ENCODE data around the gene XRCC1.
"Not testable (repeated sequence)": the region's sequence is repeated elsewhere in the genome, so short reads cannot be mapped to it uniquely, and the experiment has no call there.

Gene XRCC1

DNA sequence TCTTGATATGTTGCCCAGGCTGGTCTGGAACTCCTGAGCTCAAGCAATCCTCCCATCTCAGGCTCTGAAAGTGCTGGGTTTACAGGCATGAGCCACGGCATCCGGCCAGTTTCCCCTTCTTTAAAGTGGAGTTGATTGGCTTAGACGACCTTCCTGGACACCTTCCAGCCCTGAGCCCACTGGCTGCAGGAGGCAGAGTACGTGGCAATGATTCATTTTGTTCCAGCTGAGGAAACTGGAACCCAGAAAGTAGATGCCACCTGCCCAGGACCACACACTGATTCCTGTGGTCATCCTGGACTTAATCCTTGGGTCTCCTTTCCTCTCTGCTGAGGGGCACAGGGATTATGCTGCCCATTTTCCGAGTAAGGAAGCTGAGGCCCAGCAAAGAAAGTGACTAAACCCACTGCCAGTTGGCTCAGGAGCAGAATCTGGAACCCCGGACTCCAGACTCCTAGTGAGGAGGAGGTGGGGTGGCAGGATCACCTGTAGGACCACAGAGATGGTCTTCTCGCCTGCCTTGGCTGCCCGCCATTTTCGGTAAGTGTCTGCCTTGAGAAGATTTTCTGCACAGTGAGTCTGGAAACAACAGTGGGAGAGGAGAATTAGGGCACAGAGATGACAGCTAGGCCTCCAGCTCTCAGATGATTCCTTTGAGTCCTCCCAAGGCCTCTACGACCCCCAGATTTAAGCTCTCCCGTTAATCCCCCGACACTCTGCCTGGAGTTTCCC is 737 bp downstream of the XRCC1 start:
- DNase-seq: no peak

GRCh38 chr19:43572171-43572588 is 3.1 kb downstream of the XRCC1 start:
- no peak for DNase-seq

DNA sequence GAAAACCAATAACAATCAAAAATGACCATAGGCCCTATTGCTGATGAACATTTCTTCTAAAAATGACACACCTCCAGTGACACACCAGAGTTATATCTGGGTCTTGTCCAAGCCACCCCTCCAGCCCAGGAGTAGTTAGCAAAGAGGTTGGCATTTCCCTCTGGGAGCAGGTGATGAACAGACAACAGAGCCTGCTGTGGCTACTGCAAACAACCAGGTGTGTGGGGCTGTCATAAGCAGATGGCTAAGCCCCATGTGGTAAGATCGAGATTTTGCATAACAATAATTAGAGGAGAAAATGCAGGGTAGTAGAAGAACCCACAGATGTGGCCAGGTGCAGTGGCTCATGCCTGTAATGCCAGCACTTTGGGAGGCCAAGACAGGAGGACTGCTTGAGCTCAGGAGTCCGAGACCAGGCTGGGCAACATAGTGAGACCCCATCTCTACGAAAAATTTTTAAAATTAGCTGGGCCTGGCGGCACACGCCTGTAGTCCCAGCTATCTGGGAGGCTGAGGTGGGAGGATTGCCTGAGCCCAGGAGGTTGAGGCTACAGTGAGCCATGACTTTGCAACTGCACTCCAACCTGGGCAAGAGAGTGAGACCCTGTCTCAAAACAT is 5.0 kb downstream of the XRCC1 start:
- peak; percentile 65 for DNase-seq

DNA sequence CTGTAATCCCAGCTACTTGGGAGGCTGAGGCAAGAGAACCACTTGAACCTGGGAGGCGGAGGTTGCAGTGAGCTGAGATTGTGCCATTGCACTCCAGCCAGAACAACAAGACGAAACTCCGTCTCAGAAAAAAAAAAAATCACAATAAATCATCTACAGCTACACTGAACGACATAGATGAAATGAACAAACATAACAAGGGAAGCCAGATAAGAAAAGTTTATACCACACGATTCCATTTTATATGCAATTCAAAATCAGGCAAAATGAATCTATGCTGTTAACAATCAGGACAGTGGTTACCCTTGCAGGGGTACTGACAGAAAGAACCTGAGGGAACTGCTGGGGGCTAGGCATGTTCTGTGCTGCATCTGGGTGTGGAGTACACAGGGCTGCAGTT is 5.7 kb downstream of the XRCC1 start:
- no peak for DNase-seq

- DNase-seq: no peak
These were observed 10.5 kb downstream of the XRCC1 start for GRCh38 chr19:43564800-43565199.

GRCh38 chr19:43563816-43564457 is 11.4 kb downstream of the XRCC1 start:
- no peak for DNase-seq

- no peak for DNase-seq
These were observed 12.6 kb downstream of the XRCC1 start for GRCh38 chr19:43562698-43563241.

DNA sequence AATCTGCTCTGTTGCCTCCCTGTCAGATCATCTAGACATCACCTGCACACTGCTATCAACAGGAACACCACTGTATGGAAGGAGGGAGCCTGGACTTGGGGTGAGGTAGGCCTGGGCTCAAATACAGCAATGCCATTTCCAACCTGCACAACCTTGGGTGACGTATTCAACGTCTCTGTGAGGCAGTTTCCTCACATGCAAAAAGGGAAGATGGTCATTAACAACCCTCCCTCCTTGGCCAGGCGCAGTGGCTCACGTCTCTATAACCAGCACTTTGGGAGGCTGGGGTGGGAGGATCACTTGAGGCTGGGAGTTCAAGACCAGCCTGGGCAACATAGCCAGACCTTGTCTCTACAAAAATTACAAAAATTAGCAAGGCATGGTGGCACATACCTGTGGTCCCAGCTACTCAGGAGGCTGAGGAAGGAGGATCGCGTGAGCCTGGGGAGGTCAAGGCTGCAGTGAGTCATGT is 13.1 kb downstream of the XRCC1 start:
- DNase-seq: no peak

DNA sequence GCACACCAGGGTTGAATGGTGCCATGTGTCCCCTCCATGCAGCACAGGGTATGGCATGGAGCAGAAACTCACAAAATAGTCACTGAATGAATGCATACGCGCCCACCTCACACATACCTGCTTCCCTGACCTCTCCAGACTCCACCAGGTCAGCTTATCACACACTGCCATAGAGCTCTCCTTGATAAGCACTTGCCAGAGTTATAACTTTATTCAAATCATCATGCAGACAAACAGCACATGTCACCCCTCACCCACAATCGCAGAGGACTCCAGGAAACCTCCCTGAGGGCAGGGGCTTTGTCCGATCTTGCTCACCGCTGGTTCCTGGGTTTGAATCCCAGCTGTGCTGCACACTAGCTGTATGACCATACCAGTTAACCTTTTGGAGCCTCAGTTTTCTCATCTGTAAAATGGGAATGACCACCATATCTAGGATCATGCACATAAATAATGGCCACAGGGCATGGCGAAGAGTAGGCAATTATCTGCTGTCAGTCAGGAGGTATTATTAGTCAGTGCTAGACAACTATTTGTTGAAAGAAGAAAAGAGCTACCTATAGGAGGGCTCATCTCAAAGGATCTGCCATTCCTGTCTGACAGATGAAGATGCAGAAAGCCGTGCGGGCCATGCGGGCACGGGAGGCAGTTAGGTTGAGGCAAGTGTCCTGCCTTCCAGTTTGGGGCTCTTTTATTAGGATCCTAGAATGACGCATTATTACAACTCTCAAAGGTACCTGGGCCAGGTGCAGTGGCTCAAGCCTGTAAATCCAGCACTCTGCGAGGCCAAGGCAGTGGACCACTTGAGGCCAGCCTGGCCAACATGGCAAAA is 14.0 kb downstream of the XRCC1 start:
- no peak for DNase-seq

DNA sequence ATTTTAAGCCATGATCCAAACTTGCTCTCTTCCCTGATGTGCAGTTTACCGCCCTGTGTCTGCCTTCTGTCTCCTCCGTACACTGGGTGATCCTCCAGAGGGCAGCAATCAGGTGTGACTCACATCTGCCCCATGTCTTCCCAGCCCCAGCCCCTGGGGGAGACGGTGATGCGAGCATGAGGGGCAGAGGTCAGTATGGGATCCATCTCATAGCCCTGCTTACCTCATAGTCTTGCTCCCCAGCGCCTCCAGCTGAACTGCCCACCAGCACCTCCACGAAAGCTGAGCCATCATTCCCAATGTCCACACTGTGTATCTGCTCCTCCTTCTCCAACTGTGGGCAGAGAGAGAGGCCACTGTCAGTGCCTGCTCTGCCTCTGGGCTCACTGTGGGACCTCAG is 14.6 kb downstream of the XRCC1 start:
- DNase-seq: no peak

DNA sequence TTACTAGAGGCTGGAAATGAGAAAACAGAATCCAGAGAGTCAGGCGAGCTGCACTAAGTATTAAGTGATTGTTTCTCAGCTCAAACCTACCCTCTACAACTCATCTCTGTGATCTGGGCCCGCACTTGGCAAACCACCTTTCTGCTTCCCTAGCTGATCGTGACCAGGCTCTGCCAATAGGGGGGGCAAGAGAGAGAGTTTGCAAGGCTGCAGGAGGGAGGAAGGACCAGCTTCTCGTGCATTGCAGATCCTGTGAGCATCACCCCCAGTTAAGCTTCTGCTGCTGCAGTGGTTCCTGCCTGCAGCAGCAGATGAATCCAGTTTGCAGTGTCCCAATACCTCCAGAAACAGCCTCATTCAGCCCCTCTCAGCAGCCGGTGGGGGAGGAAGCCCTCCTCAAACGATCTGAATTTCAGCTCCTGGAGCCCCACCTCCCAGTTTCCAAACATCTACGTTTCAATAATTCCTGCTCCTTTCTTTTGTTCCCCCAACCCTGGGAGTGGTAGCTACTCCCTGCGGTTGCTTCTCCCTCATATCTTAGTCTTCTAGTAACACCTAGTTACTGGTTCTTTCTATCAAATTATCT is 20.0 kb downstream of the XRCC1 start:
- peak; percentile 28 for DNase-seq

DNA sequence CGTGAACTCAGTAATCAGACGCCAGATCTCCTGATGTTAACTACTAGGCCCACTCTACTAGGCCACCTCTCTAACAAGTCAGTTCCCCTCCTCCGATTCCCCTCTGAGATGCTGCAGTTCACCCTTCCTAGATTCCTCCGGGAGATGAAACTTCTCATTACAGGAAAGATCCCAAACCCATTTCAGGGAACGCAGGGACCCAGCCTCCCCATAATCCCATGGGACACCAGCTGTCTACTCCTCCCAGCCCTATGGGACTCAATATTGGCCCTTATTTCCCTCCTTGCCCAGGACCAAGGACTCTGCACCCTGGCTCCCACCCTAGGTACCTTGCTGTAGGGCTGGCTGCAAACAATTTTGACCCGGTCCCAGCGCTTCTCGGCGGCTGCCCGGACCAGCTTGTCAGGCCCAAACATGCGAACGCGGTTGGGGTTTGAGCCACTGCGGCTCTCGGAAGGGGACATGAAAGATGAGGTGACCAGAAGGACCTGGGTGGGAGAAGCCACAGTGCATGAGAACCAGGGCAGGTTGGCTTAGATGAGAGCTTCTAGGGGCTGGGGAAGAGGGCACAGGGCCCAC is 20.9 kb downstream of the XRCC1 start:
- DNase-seq: no peak

DNA sequence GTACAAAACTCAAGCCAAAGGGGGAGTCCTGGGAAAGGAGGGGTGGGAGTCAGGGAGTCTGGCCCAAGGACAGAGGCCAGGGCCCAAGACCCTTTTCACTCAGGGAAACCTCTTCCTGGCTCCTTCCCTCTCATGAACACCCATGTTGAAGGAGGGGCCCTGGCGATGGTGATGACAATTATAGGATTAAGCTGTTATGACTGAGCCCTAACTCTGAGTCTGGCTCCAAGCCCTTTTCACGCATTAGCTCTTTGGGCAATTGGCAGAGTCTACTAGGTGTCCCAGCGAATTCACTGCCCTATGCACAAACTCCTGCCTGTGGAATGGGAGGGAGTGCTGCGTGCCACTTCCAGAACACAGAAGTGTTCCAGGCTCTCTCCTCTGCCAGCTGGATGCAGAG is 21.7 kb downstream of the XRCC1 start:
- no peak for DNase-seq

GRCh38 chr19:43552616-43553015 is 22.7 kb downstream of the XRCC1 start:
- no peak for DNase-seq

DNA sequence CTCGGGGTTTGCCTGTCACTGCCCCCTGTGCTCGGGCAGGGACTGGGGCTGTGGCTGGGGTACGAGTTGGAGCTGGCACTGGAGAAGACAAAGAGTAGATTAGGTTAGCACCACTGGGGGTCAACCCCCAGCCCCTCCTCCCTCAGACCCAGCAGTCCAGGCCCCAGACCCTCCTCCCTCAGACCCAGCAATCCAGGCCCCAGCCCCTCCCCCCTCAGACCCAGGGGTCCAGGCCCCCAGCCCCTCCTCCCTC is 23.2 kb downstream of the XRCC1 start:
- no peak for DNase-seq

DNA sequence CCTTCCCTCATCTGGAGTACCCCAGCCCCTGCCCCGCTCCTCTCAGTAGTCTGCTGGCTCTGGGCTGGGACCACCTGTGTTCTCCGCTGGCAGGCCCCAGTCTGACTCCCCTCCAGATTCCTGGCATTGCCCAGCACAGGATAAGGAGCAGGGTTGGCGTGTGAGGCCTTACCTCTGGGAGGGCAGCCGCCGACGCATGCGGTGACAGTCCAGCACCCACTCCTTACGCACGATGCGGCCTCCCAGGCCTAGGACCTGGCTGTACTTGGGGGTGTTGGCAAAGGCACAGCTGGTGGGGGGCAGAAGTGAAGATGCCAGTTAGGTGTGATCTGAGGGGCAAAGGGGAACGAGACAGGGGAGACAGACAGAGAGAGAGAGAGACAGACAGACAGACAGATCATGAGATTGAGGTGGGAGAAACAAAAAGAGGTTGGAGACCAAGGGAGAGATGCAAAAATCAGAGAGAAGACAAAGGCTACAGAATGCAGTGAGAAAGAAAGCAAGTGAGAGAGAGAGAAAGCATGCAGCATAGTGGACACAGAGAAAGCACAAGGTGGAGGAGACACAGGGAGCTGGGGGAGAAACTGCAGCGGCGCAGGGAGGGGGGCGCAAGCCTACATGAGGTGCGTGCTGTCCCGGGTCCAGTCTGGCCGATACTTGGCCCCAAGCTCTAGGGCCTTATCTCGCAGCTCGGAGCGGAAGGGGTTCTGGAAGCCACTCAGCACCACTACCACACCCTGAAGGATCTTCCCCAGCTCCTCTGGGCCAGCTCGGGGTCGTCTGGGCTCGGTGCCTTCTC is 23.7 kb downstream of the XRCC1 start:
- no peak for DNase-seq

DNA sequence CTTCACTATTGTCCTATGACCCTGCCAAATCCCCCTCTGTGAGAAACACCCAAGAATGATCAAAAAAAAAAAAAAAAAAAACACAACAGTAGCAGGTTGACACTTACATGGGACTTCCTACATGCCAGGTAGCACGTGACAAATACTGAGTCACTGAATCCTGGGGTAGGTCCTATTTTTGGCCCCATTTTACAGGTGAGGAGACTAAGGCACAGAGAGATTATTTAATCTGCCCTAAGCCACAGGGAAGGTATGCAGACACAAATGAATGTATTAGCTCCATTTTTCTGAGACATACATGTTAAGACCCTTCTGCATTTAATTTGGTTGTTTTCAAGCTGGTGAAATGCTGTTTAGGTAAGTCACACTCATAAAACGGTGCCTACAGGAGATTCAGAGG is 26.6 kb downstream of the XRCC1 start:
- DNase-seq: no peak

DNA sequence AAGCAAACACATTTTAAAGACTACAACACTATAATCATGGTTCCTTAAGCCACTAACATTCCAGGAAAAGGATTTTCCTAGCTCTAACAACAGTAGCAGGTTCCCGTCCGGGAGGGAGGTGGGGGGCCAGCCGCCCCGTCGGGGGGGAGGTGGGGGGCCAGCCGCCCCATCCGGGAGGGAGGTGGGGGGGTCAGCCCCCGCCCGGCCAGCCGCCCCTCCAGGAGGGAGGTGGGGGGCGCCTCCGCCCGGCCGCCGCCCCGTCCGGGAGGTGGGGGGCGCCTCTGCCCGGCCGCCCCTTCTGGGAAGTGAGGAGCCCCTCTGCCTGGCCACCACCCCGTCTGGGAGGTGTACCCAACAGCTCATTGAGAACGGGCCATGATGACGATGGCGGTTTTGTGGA is 27.4 kb downstream of the XRCC1 start:
- DNase-seq: not testable (repeated sequence)

GRCh38 chr19:43546581-43546980 is 28.7 kb downstream of the XRCC1 start:
- no peak for DNase-seq

- DNase-seq: no peak
These were observed 29.3 kb downstream of the XRCC1 start for GRCh38 chr19:43545981-43546380.

GRCh38 chr19:43545276-43545675 is 30.1 kb downstream of the XRCC1 start:
- DNase-seq: no peak

DNA sequence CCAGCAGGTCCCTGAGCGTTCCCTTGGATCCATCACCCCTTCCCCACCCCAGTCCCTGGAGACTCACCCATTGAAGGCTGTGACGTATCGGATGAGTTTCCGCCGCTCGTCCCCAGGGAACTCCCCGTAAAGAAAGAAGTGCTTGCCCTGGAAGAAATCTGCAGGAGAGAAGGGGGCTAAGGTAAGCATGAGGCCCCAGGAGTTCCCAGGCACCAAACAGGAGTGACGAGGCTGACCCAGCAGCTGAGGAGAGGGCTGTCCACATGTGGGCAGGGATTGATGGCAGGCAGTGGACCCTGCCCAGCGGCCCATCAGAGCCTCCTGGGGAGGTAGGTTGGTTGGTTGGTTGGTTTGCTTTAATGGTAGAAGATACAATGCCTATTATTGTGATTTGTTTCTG is 31.2 kb downstream of the XRCC1 start:
- DNase-seq: no peak
